Right kidney (tissue), 9 donors: ENCODE results near the gene CCDC117.
A peak's percentile ranks its signal among the peaks of the same experiment; 100 is the strongest.
"Not testable (repeated sequence)": the region's sequence is repeated elsewhere in the genome, so short reads cannot be mapped to it uniquely, and the experiment has no call there.

Experiments
- DNase-seq: peaks from one replicate; pipeline ENCODE4 v3.0.0-alpha.2; 2016
- long read RNA-seq, 8 donors: transcript quantifications; one replicate each; lab custom pipeline, GENCODE V29; 2026

Gene CCDC117, protein sequence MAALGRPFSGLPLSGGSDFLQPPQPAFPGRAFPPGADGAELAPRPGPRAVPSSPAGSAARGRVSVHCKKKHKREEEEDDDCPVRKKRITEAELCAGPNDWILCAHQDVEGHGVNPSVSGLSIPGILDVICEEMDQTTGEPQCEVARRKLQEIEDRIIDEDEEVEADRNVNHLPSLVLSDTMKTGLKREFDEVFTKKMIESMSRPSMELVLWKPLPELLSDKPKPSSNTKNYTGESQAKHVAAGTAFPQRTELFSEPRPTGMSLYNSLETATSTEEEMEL
- long read RNA-seq, donor 1, transcript CCDC117-201 (5 exons, 3,985 nt), result major isoform, 7 of 7 reads
- long read RNA-seq, donor 1, partial matches to known transcripts, result 0 of 7 reads
- long read RNA-seq, donor 1, other reads (novel, unspliced or antisense), result 0 of 7 reads
- long read RNA-seq, donor 2, partial matches to known transcripts, result 0 of 4 reads
- long read RNA-seq, donor 2, other reads (novel, unspliced or antisense), result 0 of 4 reads
- long read RNA-seq, donor 3, transcript CCDC117-201 (5 exons, 3,985 nt), result major isoform, 9 of 19 reads
- long read RNA-seq, donor 3, partial matches to known transcripts, result 9 of 19 reads
- long read RNA-seq, donor 3, other reads (novel, unspliced or antisense), result 0 of 19 reads
- long read RNA-seq, donor 4, transcript CCDC117-201 (5 exons, 3,985 nt), result major isoform, 7 of 7 reads
- long read RNA-seq, donor 4, partial matches to known transcripts, result 0 of 7 reads
- long read RNA-seq, donor 4, other reads (novel, unspliced or antisense), result 0 of 7 reads
- long read RNA-seq, donor 5, transcript CCDC117-201 (5 exons, 3,985 nt), result major isoform, 7 of 80 reads
- long read RNA-seq, donor 5, partial matches to known transcripts, result 73 of 80 reads
- long read RNA-seq, donor 5, other reads (novel, unspliced or antisense), result 0 of 80 reads
- long read RNA-seq, donor 6, transcript CCDC117-201 (5 exons, 3,985 nt), result major isoform, 10 of 42 reads
- long read RNA-seq, donor 6, partial matches to known transcripts, result 32 of 42 reads
- long read RNA-seq, donor 6, other reads (novel, unspliced or antisense), result 0 of 42 reads
- long read RNA-seq, donor 7, transcript CCDC117-201 (5 exons, 3,985 nt), result major isoform, 12 of 12 reads
- long read RNA-seq, donor 7, partial matches to known transcripts, result 0 of 12 reads
- long read RNA-seq, donor 7, other reads (novel, unspliced or antisense), result 0 of 12 reads
- long read RNA-seq, donor 8, transcript CCDC117-201 (5 exons, 3,985 nt), result major isoform, 11 of 11 reads
- long read RNA-seq, donor 8, partial matches to known transcripts, result 0 of 11 reads
- long read RNA-seq, donor 8, other reads (novel, unspliced or antisense), result 0 of 11 reads

DNA sequence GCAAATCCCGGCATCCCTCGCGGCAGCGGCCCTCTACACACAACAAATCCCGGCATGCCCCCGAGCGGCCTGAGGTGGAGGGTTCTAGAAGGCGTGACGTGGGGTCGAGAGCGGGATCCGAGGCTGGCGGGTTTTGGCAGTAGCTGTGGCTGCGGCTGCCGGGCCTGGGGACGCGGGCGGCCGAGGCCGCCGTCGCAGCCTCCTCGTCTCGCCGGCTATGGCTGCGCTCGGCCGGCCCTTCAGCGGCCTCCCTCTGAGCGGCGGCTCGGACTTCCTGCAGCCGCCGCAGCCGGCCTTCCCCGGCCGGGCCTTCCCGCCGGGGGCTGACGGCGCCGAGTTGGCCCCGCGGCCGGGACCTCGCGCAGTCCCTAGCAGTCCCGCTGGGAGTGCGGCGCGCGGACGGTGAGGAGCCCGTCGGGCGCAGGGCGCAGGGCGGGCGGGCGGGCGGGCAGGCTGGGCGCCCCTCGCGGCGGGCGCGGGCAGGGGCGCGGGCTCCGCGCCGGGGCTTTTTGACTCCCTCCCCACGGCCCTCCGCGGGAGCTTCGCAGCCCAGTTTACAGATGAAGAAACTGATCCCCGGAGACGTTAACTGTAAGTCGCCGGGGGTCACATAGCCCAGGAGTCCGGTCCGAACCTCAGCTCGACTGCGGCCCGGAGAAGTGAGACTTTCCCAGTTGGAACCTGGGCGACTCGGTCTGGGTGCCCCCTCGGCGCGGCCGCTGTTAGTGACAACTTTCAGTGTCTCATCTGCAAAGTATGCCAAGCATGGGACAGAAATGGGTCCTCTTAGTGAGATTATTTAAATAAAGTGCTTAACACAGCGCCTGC, at the start of gene CCDC117:
CCDC117 (plus strand) TSS at position 63 of the 828 bp plus-strand sequence; CDS start at position 218, 155 bp downstream.
- peak; percentile 96 for DNase-seq

DNA sequence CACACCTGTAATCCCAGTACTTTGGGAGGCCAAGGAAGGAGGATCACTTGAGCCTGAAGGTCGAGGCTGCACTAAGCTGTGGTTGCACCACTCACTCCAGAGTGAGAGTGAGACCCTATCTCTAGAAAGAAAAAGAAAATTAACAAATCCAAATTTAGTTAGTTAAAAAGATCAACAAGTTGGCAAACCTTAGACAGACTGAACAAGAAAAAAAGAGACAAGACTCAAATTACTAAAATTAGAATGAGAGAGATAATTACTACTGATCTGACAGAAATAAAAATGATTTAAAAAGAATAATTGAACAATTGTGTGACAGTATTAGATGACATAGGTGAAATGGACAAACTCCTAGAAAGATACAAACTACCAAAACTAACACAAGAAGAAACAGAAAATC, 44.5 kb upstream of the CCDC117 start:
- DNase-seq, result no peak

DNA sequence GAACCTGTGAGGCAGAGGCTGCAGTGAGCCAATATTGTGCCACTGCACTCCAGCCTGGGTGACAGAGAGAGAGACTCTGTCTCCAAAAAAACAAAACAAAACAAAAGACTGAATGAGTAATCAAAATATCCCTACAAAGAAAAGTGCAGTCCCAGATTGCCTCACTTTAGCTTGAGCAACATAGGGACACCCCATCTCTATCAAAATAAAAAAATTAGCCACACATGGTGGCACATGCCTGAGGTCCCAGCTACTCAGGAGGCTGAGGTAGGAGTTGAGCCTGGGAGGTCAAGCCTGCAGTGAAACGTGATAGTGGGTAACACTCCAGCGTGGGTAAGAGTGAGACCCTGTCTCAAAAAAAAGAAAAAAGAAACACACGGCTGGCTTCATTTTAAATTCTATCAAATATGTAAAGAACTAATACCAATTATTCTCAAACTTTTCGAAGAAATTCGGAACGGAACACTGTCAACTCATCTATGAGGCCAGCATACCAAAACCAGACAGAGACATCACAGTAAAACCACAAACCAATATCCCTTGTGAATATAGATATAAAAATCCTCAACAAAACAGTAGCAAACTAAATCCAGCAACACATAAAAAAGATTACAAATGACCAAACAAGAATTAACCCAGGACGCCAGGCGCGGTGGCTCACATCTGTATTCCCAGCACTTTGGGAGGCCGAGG, 43.7 kb upstream of the CCDC117 start:
- no peak for DNase-seq

DNA sequence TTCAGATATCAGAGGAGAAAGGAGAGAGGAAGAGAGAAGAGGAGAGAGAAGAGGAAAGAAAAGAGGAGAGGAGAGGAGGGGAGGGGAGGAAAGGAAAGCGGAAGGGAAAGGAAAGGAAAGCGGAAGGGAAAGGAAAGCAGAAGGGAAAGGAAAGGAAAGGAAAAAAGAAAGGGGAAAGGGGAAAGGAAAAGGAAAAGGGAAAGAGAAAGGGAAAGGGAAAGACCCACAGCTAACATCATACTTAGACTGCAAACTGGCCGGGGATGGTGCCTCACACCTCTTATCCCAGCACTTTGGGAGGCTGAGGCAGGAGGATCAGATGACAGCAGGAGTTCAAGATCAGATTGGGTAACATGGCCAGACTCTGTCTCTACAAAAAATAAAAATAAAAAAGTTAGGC, 42.3 kb upstream of the CCDC117 start:
- DNase-seq, result no peak

DNA sequence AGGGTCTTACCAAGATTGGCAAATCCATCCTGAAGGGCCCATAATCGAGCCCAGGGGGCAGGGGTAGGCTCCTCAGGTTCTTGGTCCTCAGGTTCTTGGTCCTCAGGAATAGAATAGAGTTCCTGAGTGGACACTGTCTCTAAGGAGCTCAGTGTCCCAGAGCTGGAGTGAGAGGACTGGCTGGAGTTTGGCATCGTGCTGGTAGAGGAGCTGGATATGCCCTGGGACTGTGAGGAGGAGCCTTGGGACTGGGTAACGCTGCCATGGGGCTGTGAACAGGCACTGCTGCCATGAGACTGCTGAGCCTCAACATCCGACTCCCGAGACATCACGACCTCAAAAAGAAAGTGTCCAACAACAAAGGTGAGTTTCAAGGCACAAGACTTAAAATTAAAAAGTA, 38.1 kb upstream of the CCDC117 start:
- no peak for DNase-seq

DNA sequence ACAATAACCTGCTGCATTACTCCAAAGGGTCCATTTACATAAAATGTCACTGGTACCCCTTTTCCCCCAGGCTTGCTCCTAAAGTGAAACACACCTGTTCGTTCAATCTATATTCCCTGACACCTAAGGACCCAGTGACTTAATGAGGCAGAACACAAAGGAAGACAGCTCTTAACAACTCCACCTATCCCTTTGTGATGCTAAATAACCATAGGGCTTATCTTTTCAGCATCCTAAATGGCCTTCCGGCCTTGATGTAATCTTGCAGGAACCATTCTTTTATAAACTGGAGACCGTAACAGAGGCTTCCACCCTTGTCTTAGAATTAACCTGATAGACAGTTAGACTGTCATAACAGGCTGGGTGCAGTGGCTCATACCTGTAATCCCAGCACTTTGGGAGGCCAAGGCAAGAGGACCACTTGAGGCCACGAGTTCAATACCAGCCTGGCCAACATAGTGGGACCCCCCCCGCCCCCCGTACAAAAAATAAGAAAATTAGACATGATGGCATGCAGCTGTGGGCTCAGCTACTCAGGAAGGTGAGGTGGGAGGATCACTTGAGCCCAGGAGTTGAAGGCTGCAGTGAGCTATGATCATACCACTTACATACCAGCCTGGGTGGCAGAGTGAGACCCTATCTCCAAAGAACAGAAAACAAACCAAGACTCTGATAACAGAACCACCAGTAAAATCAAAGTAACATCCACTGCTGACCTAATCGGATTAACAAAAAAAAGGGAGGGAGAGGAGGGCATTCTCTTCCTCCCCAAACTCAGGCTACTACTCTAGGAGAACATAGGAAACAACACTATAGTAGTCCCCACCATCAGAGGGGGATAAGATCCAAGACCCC, 36.0 kb upstream of the CCDC117 start:
- no peak for DNase-seq

DNA sequence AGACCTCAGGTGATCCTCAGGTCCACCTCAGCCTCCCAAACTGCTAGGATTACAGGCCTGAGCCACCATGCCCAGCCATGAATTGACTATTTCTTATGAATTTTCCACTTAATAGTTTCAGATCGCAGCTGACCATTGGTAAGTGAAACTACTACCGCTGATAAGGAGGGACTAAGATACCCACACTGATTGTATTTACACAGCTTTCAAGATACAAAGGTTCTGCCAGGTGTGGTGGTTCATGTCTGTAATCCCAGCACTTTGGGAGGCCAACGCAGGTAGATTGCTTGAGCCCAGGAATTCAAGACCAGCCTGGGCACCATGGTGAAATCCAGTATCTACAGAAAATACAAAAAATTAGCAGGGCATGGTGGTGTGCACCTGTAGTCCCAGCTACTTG, 34.8 kb upstream of the CCDC117 start:
- no peak for DNase-seq

DNA sequence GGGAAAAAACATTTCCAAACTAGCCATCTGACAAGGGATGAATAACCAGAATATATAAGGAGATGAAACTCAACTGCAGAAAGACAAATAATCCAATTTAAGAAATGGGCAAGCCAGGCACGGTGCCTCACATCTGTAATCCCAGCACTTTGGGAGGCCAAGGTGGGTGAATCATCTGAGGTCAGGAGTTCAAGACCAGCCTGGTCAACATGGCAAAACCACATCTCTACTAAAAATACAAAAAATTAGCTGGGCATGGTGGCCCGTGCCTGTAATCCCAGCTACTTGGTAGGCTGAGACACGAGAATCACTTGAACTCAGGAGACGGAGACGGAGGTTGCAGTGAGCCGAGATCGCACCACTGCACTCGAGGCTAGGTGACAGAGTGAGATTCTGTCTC, 33.6 kb upstream of the CCDC117 start:
- not testable (repeated sequence) for DNase-seq

DNA sequence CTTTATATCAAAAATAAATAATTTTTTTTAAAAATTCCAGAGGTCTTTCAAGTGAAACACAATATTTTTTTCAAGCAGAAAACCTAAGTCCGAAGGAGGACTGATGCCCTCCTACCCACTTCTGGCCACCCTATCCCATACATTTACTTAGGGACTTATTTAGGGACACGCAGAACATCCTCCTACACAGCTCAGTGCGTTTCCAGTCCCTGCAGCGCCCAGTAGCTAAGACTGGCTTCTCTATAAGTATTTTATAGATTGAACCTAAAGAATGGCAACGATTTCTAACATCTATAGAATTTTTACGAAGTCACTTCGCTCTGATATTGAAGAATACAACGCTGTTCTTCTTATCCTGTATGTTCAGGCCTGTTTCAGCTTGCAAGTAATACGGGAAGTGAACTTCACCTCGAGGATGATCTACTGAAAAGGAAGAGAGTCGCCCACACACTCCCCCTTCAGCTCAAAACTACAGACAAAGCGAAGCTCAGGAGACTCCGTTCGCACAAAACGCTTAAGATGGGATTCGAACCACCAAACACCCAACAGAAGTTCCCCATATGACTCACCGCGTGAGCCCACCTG, 31.2 kb upstream of the CCDC117 start:
- DNase-seq, result no peak

DNA sequence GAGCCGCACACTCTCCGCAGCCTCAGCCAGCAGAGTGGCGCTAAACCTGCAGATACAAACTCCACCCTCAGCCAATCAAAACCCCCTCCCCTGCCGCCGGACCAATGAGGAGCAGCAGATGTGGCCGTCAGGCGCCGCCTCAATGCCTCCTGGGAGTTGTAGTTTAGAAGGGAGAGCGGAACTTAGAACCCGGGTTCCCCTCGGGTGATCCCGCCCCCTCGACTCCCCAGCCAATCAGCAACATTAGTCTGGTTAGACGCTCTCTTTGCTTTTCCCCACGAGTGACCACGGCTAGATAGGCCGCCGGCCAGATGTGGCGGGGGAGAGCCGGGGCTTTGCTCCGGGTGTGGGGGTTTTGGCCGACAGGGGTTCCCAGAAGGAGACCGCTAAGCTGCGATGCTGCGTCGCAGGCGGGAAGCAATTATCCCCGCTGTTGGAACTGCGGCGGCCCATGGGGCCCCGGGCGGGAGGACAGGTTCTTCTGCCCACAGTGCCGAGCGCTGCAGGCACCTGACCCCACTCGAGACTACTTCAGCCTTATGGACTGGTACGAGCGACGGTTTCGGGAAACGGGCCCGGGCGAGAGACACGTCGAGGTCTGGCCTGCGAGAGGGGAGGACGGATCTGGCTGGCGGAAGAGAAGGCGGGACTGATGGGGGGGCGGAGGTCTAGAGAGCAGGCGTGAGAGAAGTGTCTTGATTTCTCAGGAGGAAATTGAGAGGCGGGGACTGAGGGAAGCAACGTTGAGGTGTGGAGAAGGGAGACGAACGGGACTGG, 30.5 kb upstream of the CCDC117 start, which contains the start of the genes CHEK2 and HSCB:
CHEK2 (minus strand) TSS at position 36 of the 777 bp plus-strand sequence. CDS start 7,099 bp downstream, outside the sequence.
HSCB (plus strand) TSS at position 255 of the 777 bp plus-strand sequence; CDS start at position 312, 57 bp downstream.
- DNase-seq, result peak; percentile 98

DNA sequence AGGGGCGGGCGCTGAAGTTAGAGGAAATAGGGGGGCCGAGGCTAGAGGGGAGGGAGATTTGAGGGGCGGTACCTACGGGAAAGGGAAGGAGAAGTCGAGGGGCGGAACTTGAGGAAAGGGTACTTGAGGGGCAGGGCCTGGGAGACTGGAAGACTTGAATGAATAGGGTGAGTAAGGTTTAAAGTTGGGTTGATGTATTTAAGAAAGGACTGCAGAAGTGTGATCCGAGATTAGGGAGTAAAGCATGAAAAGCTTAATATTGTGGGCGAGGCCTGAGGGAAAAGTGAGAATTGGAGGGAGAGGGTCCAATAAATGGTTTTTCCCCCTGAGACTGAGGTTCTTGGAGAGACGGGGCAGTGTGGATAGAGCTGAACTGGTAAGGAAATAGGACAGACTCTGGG, 29.9 kb upstream of the CCDC117 start:
- DNase-seq, result no peak

DNA sequence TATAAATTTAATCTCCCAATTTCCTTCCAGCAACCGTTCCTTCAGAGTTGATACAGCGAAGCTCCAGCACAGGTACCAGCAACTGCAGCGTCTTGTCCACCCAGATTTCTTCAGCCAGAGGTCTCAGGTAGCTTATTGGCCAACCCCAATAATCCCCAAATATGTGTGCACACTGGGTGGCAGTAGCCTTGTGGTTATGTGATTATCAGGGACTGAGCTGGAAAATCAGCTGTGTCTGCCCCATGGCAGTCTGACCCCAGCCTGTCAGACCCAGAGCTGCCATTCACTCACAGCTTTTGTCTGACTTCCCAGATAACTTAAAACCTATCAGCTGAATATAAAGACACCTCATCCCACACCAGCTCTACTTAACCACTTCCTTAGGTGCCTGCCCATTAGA, 28.6 kb upstream of the CCDC117 start:
- DNase-seq, result no peak

DNA sequence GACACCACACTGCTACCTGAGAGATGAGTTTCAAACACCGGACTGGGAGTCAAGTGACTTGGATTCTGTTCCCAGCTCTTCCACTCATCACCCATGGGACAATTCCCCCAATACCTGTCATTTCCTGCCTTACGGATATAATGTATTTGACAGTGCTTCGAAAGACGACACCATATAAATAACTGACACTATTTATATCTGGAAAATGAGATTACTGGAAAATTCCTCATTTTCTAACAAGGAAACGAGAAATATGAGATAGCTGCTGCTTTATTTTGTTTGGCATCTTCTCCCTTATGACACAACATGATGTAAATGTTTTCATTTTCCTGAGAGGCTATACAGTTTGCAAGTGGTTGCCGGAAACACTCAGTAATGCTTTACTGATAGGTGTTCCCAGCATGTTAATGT, 22.0 kb upstream of the CCDC117 start:
- no peak for DNase-seq

DNA sequence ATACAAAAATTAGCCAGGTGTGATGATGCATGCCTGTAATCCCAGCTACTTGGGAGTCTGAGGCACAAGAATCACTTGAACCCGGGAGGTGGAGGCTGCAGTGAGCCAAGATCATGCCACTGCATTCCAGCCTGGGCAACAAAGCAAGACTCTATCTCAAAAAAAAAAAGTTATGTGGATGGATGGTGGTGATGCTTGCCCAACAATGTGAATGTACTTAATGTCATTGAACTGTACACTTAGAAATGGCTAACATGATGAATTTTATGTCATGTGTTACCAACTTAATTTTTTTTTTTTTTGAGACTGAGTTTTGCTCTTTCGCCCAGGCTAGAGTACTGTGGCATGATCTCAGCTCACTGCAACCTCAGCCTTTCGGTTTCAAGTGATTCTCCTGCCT, 18.0 kb upstream of the CCDC117 start:
- not testable (repeated sequence) for DNase-seq

DNA sequence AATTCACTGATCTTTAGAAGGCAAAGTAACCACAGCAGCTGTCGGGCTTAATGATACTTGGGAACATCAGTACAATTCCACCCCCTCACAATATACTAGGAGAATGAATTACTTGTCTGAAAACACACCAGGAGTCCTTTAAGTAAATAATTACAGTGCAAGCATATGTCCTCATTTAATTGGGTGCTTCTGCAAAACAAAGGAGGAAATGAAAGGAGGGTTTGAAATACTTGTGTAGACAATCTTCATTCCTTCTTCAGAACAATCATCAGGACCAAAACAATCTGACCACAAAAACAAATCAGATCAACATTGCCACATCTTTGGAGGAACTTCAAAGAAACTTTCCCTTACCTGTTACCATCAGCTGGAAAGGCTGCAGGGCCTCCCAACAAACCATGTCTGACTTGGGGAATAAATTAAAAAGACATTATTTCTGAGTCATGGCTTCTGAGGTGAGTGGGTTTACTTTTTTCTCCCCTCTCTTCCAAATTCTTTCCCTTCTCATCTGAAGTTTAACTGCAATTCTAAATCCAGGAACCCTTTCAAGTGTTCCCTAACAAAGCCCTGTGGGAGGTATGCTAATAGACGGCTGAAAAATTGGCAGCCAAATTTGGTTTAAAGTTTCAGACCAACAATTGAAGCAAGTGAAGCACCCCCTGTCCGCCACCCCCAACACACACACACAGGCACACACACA, 12.5 kb upstream of the CCDC117 start:
- DNase-seq, result no peak

DNA sequence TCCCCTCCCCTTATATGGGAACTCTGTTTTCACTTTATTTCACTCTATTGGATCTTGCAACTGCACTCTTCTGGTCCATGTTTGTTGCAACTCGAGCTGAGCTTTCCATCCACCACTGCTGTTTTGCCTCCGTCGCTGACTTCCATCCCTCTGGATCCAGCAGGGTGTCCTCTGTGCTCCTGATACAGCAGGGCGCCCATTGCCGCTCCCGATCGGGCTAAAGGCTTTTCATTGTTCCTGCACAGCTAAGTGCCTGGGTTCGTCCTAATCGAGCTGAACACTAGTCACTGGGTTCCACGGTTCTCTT, 11.1 kb upstream of the CCDC117 start:
- DNase-seq, result no peak

DNA sequence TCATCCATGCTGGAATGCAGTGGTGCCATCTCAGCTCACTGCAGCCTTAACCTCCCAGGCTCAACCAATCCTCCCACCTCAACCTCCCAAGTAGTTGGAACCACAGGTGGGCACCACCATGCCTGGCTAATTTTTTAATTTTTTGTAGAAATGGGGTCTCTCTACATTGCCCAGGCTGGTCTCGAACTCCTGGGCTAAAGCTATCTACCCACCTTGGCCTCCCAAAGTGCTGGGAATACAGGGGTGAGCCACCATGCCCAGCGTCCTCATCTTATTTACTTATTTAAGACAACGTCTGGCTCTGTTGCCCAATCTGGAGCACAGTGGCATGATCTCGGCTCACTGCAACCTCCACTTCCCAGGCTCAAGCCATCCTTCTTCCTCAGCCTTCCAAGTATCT, 10.5 kb upstream of the CCDC117 start:
- DNase-seq, result not testable (repeated sequence)

DNA sequence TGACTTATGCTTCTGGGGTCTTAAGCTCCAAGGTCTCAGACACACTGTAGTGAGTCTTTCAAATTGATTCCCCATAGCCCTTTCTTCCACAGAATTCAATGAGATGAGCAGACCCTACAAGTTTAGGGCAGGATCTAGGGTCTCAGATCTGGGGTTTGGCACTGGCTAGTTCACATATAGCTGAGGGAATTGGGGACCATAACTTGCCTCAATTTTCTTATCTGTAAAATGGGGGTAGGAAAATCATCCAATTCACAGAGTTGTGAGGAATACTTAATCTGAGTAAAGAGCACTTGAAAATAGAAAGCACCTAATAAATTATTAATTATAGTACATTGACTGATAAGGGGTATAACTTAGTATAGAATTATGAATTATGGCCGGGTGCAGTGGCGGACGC, 5.9 kb upstream of the CCDC117 start:
- no peak for DNase-seq
